GM13976 (cell line): ENCODE measurements around the gene PRSS21.

Experiments used
- DNase-seq: peaks from one replicate; pipeline ENCODE4 v3.0.0; 2012; ENCODE audit warnings: low spot score
- in situ Hi-C: fragments of 300-500 bp; cut with MboI; formaldehyde crosslinking; loops from one replicate; pipeline ENCODE4 v1.12.0; 2022; ENCODE audit warnings: low sequenced_read_pairs, mixed read lengths, inconsistent platforms; ENCODE audit not compliant: unreplicated experiment
- TF ChIP-seq, protein P1 (sequence below): IDR thresholded peaks from 2 replicates; pipeline ENCODE4 v1.5.1; 2012; ENCODE audit warnings: borderline replicate concordance, mild to moderate bottlenecking; ENCODE audit not compliant: insufficient read depth; ENCODE audit errors: extremely low read depth, missing control alignments, control extremely low read depth

Gene PRSS21

DNA sequence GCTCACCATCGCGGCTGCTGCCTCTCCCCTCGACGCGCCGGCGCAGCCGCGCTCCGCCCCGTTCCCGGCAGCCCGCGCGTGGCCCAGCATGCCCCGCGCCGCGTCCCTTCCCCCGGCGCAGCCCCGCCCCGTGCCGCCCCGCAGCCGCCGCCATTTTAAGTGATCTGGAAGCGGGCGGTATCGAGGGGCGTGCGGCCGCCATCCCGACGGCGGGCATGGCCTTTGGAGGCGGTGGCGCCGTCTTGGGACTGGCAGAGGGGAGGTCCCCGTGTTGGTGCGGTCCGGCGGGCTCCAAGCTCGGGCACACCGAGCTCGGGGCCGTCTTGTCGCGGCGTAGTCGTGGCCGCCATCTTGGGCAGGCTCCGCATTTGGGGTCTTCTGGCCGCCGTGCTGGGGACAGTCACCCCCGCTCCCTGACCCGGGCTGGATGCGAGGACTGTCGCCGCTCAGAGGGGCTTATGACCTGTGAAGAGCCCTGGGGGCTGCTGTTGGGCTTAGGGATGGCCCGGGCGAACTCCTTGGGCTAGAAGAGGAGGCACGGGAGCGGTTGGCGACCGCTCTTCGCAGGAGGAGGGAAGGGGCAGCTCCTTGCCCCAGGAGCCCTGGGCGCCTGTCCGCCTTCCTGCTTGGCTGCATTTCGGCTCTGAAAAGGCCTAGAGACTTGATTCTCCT, 39.7 kb upstream of the PRSS21 start, which contains the start of gene ELOB:
Gene ELOB (minus strand): TSS at position 50 of the 672 bp plus-strand sequence. CDS start 41 bp downstream, at position 9.
- TF ChIP-seq, protein P1, sequence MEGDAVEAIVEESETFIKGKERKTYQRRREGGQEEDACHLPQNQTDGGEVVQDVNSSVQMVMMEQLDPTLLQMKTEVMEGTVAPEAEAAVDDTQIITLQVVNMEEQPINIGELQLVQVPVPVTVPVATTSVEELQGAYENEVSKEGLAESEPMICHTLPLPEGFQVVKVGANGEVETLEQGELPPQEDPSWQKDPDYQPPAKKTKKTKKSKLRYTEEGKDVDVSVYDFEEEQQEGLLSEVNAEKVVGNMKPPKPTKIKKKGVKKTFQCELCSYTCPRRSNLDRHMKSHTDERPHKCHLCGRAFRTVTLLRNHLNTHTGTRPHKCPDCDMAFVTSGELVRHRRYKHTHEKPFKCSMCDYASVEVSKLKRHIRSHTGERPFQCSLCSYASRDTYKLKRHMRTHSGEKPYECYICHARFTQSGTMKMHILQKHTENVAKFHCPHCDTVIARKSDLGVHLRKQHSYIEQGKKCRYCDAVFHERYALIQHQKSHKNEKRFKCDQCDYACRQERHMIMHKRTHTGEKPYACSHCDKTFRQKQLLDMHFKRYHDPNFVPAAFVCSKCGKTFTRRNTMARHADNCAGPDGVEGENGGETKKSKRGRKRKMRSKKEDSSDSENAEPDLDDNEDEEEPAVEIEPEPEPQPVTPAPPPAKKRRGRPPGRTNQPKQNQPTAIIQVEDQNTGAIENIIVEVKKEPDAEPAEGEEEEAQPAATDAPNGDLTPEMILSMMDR, result no peak
- in situ Hi-C loops, result no loop called here
- peak; percentile 99 for DNase-seq

DNA sequence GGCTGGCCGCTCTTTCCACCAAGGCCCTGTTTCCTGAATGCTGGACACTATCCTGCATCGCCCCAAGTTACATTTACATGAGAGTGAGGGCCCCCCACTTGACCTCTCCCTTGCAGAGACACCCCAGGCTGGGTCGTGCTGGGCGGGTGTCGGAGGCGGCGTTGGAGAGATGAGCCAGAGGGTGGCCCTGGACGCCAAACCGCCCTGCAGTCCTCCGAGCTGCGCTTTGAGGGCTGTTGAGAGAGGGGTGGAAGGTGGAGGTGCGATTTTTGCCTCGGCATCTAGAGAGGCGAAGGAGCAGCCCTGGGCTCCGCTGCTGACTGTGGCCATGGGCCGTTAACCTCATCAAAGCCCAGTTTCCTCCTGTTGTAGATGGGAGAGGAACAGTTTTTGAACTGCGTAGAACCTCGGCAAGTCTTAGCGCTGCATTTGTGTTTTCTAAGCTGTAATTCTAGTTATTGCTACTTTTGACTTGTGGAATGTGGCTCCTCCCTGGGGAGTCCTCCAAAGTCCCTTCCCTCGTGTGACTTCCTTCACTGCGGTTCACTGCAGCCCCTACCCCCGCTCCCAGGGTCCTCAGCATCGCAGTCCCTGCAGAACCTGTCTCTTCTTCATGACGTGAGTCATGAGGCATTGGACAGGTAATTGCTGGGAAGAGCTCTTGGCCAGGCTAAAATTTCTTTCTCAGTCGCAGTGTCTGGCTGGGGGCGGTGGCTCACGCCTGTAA, 39.0 kb upstream of the PRSS21 start:
- in situ Hi-C loops, result no loop called here
- no peak for DNase-seq
- TF ChIP-seq, protein P1, result no peak

DNA sequence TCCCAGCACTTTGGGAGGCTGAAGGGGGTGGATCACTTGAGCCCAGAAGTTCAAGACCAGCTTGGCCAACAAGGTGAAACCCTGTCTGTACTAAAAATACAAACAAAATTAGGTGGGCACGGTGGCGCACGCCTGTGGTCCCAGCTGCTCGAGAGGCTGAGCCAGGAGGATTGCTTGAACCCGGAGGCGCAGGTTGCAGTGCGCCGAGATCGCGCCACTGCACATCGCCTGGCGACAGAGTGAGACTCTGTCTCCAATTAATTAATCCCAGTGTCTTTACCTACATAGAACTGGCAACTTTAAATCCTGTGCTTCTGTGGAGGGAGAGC, 38.4 kb upstream of the PRSS21 start:
- in situ Hi-C loops, result no loop called here
- TF ChIP-seq, protein P1, result no peak
- no peak for DNase-seq

DNA sequence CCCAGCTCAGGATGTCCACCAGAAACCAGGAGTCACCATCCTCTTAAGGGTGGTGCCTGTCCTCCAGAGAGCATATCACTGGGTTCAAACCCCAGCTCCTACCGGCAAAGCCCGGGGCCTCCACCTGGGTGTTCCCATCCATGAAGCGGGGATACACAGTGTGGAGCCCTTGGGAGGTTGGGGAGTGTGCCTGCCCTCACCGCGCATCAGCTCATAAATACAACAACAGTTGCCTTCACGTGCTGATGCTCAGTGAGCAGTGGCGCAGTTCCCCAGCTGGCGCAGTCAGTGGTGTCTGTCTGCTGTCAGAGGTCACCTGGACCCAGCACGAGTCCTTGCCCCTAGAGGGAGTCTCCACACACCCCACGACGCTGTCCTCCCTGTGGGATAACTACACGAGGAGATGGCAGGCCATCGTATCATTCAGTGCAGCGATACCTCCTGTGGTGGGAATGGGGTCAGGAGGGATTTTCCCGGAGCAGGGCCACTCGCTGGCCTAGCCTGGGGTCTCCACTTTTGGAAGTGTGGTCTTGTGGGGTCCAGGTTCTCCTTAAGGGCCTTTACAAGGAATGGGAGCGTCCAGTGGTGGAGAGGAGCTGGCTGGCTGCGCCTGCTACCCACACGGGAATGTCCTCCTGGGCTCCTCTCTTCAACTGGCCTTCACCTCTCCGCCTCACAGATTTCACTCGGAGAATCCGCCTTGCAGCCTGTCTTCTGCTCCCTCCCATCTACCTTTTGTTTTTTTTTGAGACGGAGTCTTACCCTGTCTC, 37.7 kb upstream of the PRSS21 start:
- DNase-seq, result no peak
- in situ Hi-C loops, result no loop called here
- TF ChIP-seq, protein P1, result no peak

DNA sequence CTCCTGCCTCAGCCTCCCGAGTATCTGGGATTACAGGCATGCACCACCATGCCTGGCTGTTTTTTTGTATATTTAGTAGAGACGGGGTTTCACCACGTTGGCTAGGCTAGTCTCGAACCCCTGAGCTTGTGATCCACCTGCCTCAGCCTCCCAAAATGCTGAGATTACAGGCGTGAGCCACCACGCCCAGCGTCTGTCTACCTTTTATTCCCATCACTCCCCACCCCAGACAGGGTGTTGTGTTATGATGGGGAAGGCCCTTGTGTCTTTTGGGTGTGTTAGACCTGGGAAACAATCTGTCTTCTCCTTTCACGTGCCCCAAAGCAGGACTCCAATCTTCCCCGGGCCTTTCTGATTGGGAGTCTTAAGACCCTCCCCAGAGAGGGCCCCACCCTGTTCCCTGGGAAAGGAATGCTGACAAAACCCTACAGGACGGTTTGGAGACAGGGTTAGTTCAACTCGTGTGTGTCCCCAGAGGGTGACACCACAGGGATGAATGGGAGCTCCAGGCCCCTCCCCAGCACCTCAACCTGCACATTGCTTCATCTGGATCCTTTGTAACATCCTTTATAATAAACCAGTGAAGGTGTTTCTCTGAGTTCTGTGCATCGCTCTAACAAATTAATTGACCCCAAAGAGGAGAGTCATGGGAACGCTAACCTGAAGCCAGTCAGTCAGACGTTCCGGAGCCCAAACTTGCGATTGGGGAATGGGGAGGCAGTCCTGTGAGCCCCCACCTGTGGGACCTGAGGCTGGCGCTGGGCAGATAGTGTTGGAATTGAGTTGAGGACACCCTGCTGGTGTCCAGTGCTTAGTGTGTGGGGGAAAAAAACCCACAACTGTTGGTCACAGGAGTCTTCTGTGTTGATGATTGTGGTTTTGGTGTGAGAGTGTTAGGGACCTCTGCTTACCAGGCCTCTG, 36.8 kb upstream of the PRSS21 start:
- in situ Hi-C loops, result no loop called here
- no peak for DNase-seq

More for the DNA sequence above, 36.8 kb upstream of the PRSS21 start:
- TF ChIP-seq, protein P1, result no peak
